ENCODE measurements around the gene ZMIZ2. TPM values are rescaled to one million over a fixed set of nuclear protein-coding genes. Genes with fewer than 3 reads are reported as not detected.
A peak's percentile ranks its signal among the peaks of the same experiment; 100 is the strongest.

Gene ZMIZ2
- polyA plus RNA-seq, 1 donor (not counting 4 experiments of a cell fraction or from before 2014, with no cell fraction given): 3.2 TPM

GRCh38 chr7:44805950-44806349 is 57.3 kb downstream of the ZMIZ2 start:
- Histone ChIP-seq H2AFZ (ENCODE audit: control insufficient read depth, low read length) (no peak overlapping the region), H3K4me3 (ENCODE audit: control insufficient read depth in 2 of 3, extremely low read depth in 1 of 3, insufficient read depth in 2 of 3, low read depth in 1 of 3, low read length in 3 of 3) (no peak overlapping the region), H4K20me1 (ENCODE audit: control insufficient read depth, extremely low read depth, insufficient read depth, low read length) (peaks cover 18% of the 10 kb centered on the region), H3K4me1 (ENCODE audit: control insufficient read depth, extremely low read depth, insufficient read depth, low read length) (peaks cover 5% of the 10 kb centered on the region), H3K27ac (ENCODE audit: control insufficient read depth, insufficient read depth, low read length) (no peak overlapping the region), H3K36me3 (ENCODE audit: control insufficient read depth in 2 of 2, extremely low read depth in 1 of 2, insufficient read depth in 2 of 2, low read length in 2 of 2) (peaks cover 12 to 18% of the 10 kb centered on the region in 2 experiments), H3K79me2 (ENCODE audit: control insufficient read depth, insufficient read depth, low read length) (peaks cover 3% of the 10 kb centered on the region), H3K9ac (ENCODE audit: control insufficient read depth, extremely low read depth, insufficient read depth, low read length) (no peak overlapping the region), H3K9me3 (ENCODE audit: control insufficient read depth, low read depth, low read length) (no peaks in the 10 kb centered on the region), H3K4me2 (ENCODE audit: control insufficient read depth, extremely low read depth, insufficient read depth, low read depth, low read length) (no peak overlapping the region), H3K9me1 (ENCODE audit: control insufficient read depth, extremely low read depth, insufficient read depth, low read length) (peaks cover 3% of the 10 kb centered on the region), H3K27me3 (ENCODE audit: control insufficient read depth, extremely low read depth, insufficient read depth, low read length) (no peaks in the 10 kb centered on the region)
- FAIRE-seq (no peak), DNase-seq (ENCODE audit: low read depth, low spot score) (no peak)
- dilution Hi-C loops (cut with MboI; ENCODE audit: extremely low pct_ligation_motif_present, low sequenced_read_pairs): no loop called here
- TF ChIP-seq CTCF (optimal IDR thresholded peaks at IDR 0.05 in 1 of 3, IDR thresholded peaks at IDR 0.05 in 1 of 3, conservative IDR thresholded peaks at IDR 0.05 in 1 of 3; ENCODE audit: extremely low read depth in 1 of 3, insufficient read depth in 2 of 3, low read length in 3 of 3) (no peak), EZH2 (IDR thresholded peaks at IDR 0.05; ENCODE audit: low read length) (no peak)

GRCh38 chr7:44808914-44809393 is 60.3 kb downstream of the ZMIZ2 start:
- Histone ChIP-seq H2AFZ (ENCODE audit: control insufficient read depth, low read length) (no peak overlapping the region), H3K9me3 (ENCODE audit: control insufficient read depth, low read depth, low read length) (no peaks in the 10 kb centered on the region), H3K4me2 (ENCODE audit: control insufficient read depth, extremely low read depth, insufficient read depth, low read depth, low read length) (no peak overlapping the region), H3K36me3 (ENCODE audit: control insufficient read depth in 2 of 2, extremely low read depth in 1 of 2, insufficient read depth in 2 of 2, low read length in 2 of 2) (no peaks in the 10 kb centered on the region), H3K27me3 (ENCODE audit: control insufficient read depth, extremely low read depth, insufficient read depth, low read length) (no peaks in the 10 kb centered on the region), H3K9me1 (ENCODE audit: control insufficient read depth, extremely low read depth, insufficient read depth, low read length) (no peaks in the 10 kb centered on the region), H3K27ac (ENCODE audit: control insufficient read depth, insufficient read depth, low read length) (no peak overlapping the region), H3K4me3 (ENCODE audit: control insufficient read depth in 2 of 3, extremely low read depth in 1 of 3, insufficient read depth in 2 of 3, low read depth in 1 of 3, low read length in 3 of 3) (no peak overlapping the region), H3K9ac (ENCODE audit: control insufficient read depth, extremely low read depth, insufficient read depth, low read length) (no peak overlapping the region), H3K4me1 (ENCODE audit: control insufficient read depth, extremely low read depth, insufficient read depth, low read length) (peaks cover 3% of the 10 kb centered on the region), H4K20me1 (ENCODE audit: control insufficient read depth, extremely low read depth, insufficient read depth, low read length) (no peaks in the 10 kb centered on the region), H3K79me2 (ENCODE audit: control insufficient read depth, insufficient read depth, low read length) (no peaks in the 10 kb centered on the region)
- DNase-seq (ENCODE audit: low read depth, low spot score) (no peak), FAIRE-seq (no peak)
- dilution Hi-C loops (cut with MboI; ENCODE audit: extremely low pct_ligation_motif_present, low sequenced_read_pairs): no loop called here
- no peak for TF ChIP-seq EZH2 (IDR thresholded peaks at IDR 0.05; ENCODE audit: low read length)

- FAIRE-seq: peak; percentile 76
- dilution Hi-C loops (cut with MboI; ENCODE audit: extremely low pct_ligation_motif_present, low sequenced_read_pairs): no loop called here
- Histone ChIP-seq H3K9me1 (ENCODE audit: control insufficient read depth, extremely low read depth, insufficient read depth, low read length) (no peaks in the 10 kb centered on the region), H3K4me2 (ENCODE audit: control insufficient read depth, extremely low read depth, insufficient read depth, low read depth, low read length) (no peak overlapping the region), H2AFZ (ENCODE audit: control insufficient read depth, low read length) (no peak overlapping the region), H3K27me3 (ENCODE audit: control insufficient read depth, extremely low read depth, insufficient read depth, low read length) (no peaks in the 10 kb centered on the region), H4K20me1 (ENCODE audit: control insufficient read depth, extremely low read depth, insufficient read depth, low read length) (no peaks in the 10 kb centered on the region), H3K4me1 (ENCODE audit: control insufficient read depth, extremely low read depth, insufficient read depth, low read length) (peaks cover 3% of the 10 kb centered on the region), H3K79me2 (ENCODE audit: control insufficient read depth, insufficient read depth, low read length) (no peaks in the 10 kb centered on the region), H3K9me3 (ENCODE audit: control insufficient read depth, low read depth, low read length) (no peaks in the 10 kb centered on the region), H3K36me3 (ENCODE audit: control insufficient read depth in 2 of 2, extremely low read depth in 1 of 2, insufficient read depth in 2 of 2, low read length in 2 of 2) (no peaks in the 10 kb centered on the region), H3K27ac (ENCODE audit: control insufficient read depth, insufficient read depth, low read length) (no peak overlapping the region), H3K9ac (ENCODE audit: control insufficient read depth, extremely low read depth, insufficient read depth, low read length) (no peak overlapping the region), H3K4me3 (ENCODE audit: control insufficient read depth in 2 of 3, extremely low read depth in 1 of 3, insufficient read depth in 2 of 3, low read depth in 1 of 3, low read length in 3 of 3) (no peak overlapping the region)
- TF ChIP-seq EZH2 (IDR thresholded peaks at IDR 0.05; ENCODE audit: low read length) (no peak), CTCF (optimal IDR thresholded peaks at IDR 0.05 in 1 of 3, IDR thresholded peaks at IDR 0.05 in 1 of 3, conservative IDR thresholded peaks at IDR 0.05 in 1 of 3; ENCODE audit: extremely low read depth in 1 of 3, insufficient read depth in 2 of 3, low read length in 3 of 3) (no peak)
- no peak for DNase-seq (ENCODE audit: low read depth, low spot score)
Measured at GRCh38 chr7:44811093-44811492, 62.4 kb downstream of the ZMIZ2 start.

All from keratinocyte (primary cell).